ENCODE measurements around the gene TIGD1. TPM values are rescaled to one million over a fixed set of nuclear protein-coding genes. Genes with fewer than 3 reads are reported as not detected.

Gene TIGD1
- total RNA-seq, 1 donor from 2014 or later, result 3.9 TPM

DNA sequence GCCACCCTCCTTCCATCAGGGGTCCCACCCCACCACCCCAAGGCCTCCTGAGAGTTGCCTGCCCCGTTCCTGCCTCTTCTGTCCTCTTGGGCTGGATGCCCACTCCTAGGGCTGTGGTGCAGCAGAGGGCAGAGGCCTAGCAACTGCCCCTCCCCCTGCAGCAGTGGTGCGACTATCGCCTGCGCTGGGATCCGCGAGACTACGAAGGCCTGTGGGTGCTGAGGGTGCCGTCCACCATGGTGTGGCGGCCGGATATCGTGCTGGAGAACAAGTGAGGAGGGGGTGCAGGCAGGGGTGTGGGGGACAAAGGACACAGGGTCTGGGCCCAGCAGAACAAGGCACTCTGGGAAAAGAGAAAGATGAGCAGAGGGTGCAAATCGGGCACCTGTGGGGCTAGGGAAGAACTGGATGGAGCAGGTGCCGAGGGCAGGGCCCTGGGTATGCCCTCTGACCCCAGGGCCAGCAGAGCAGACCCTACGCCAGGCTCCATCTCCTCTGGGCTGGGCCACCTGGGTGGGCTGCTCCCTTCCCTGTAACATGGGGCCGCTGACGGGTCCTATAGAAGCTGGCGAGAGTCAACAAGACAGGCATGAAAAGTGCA, 9.8 kb downstream of the TIGD1 start:
- H3K9me3 ChIP-seq, result no peaks in the 10 kb centered on the region
- DNase-seq (peak; percentile 49), ATAC-seq (no peak)
- no peaks in the 10 kb centered on the region for H3K36me3 ChIP-seq
- H3K27me3 ChIP-seq, result peaks cover 5% of the 10 kb centered on the region
- H3K4me3 ChIP-seq, result no peak overlapping the region
- H3K4me1 ChIP-seq, result no peaks in the 10 kb centered on the region
- TF ChIP-seq, protein P1, sequence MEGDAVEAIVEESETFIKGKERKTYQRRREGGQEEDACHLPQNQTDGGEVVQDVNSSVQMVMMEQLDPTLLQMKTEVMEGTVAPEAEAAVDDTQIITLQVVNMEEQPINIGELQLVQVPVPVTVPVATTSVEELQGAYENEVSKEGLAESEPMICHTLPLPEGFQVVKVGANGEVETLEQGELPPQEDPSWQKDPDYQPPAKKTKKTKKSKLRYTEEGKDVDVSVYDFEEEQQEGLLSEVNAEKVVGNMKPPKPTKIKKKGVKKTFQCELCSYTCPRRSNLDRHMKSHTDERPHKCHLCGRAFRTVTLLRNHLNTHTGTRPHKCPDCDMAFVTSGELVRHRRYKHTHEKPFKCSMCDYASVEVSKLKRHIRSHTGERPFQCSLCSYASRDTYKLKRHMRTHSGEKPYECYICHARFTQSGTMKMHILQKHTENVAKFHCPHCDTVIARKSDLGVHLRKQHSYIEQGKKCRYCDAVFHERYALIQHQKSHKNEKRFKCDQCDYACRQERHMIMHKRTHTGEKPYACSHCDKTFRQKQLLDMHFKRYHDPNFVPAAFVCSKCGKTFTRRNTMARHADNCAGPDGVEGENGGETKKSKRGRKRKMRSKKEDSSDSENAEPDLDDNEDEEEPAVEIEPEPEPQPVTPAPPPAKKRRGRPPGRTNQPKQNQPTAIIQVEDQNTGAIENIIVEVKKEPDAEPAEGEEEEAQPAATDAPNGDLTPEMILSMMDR (IDR thresholded peaks at IDR 0.05), result no peak
- intact Hi-C loops (cut with DNase I), result no loop called here
- no peak overlapping the region for H3K27ac ChIP-seq

DNA sequence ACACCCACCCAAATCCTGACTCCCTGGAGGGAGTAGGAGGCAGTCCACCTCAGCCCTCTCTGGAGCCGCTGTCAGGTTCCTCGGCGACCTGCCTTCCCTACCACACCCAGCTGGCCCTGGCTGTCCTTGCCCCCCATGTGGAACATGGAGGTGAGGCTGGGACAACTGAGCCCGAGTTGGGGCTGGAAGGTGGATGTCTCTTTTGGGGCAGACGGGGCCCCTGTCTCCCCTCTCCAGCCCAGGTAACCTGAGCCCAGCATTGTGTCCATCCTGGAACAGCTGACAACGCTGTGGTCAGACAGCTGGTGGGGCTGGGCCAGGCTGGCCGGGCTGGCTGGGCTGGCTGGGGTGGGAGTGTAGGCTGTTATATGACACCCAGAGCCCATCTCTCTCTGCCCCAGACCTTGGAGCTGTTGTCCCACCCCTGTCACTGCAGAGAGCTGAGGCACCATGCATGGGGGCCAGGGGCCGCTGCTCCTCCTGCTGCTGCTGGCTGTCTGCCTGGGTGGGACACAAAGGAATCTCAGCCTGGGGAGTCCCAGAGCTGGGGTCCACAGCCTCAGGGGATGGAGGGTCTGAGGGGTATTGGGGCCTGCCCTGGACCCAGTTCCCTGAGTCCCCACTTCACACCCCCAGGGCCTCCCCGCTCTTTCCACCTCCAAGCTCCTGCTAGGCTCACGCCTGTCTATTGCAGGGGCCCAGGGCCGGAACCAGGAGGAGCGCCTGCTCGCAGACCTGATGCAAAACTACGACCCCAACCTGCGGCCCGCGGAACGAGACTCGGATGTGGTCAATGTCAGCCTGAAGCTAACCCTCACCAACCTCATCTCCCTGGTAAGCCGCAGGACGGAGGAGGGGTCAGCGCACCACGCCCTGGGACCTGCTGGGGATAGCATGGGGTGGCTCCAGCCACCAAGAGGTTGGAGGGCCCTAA, 10.8 kb downstream of the TIGD1 start, which contains the start of gene CHRNG:
TSS of gene CHRNG (plus strand) at position 395 of the 934 bp plus-strand sequence. CDS start at position 451, 56 bp downstream.
- Histone ChIP-seq H3K27me3 (peaks cover 5% of the 10 kb centered on the region), H3K9me3 (no peaks in the 10 kb centered on the region), H3K36me3 (no peaks in the 10 kb centered on the region), H3K4me1 (no peaks in the 10 kb centered on the region), H3K27ac (no peak within 1 kb of the TSS), H3K4me3 (no peak within 1 kb of the TSS)
- DNase-seq (peak; percentile 59), ATAC-seq (no peak)
- TF ChIP-seq, protein P1 (IDR thresholded peaks at IDR 0.05), result no peak
- intact Hi-C loops (cut with DNase I), result no loop called here

DNA sequence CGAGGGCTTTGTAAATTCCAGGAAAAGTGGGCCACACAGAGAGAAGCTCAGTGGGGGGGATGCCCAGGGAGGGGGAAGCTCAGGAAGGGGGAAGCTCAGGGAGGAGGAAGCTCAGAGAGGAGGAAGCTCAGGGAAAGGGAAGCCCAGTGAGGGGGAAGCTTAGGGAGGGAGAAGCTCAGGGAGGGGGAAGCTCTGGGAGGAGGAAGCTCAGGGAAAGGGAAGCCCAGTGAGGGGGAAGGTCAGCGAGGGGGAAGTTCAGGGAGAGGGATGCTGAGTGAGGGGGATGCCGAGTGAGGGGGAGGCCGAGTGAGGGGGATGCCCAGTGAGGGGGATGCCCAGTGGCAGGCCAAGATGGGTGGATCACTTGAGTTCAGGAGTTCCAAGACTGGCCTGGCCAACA, 11.7 kb downstream of the TIGD1 start:
- peak; percentile 60 for DNase-seq
- no peak overlapping the region for H3K27ac ChIP-seq
- H3K27me3 ChIP-seq, result peaks cover 5% of the 10 kb centered on the region
- intact Hi-C loops (cut with DNase I), result no loop called here
- no peaks in the 10 kb centered on the region for H3K4me1 ChIP-seq
- no peaks in the 10 kb centered on the region for H3K9me3 ChIP-seq
- TF ChIP-seq, protein P1 (IDR thresholded peaks at IDR 0.05), result no peak
- no peak overlapping the region for H3K4me3 ChIP-seq
- peak; percentile 72 for ATAC-seq
- H3K36me3 ChIP-seq, result no peaks in the 10 kb centered on the region

DNA sequence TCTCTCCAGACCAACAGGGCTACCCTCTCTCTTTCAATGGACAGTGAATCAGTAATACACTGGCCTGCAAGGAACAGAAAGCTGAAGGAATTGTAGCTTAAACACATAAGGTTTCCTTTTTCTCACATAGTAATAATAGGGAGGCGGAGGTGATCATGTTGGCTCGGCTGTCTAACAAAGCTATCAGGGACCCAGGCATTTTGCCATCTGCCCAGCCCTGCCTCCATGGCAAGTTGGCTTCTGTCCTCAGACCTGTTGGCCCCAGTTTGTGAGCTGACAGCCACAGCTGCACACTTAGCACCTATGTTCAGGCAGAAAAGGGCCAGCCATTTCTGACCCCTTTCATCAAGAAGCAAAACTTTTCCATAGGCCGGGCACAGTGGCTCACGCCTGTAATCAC, 12.9 kb downstream of the TIGD1 start:
- peak; percentile 23 for DNase-seq
- intact Hi-C loops (cut with DNase I), result no loop called here

DNA sequence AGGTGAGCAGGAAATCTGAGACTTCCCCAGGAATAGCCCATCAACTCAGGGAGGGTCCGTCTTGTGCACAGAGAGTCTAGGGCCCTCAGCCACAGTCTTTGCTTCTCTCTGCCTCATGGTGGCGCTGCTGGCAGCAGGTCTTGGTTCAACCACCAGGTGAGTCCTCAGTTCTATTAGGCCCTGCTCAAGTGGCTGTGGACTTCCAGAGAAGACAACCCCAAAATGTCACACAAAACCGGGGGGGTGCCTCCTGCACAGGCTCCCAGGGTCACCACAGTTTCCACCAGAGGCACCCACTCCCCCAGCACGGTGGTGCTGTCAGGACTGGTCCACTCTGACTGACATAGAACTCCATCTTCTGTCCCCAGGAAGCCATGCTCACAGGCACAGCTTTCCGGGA, 13.3 kb downstream of the TIGD1 start:
- Histone ChIP-seq H3K4me3 (no peak overlapping the region), H3K4me1 (no peaks in the 10 kb centered on the region), H3K36me3 (no peaks in the 10 kb centered on the region), H3K27me3 (peaks cover 5% of the 10 kb centered on the region), H3K9me3 (no peaks in the 10 kb centered on the region), H3K27ac (no peak overlapping the region)
- ATAC-seq, result peak; percentile 54
- peak; percentile 68 for DNase-seq
- TF ChIP-seq, protein P1 (IDR thresholded peaks at IDR 0.05), result peak; percentile 28
- intact Hi-C loops (cut with DNase I), result no loop called here

More for the DNA sequence above, 12.9 kb downstream of the TIGD1 start:
- TF ChIP-seq, protein P1 (IDR thresholded peaks at IDR 0.05), result no peak
- peaks cover 5% of the 10 kb centered on the region for H3K27me3 ChIP-seq
- H3K9me3 ChIP-seq, result no peaks in the 10 kb centered on the region
- H3K36me3 ChIP-seq, result no peaks in the 10 kb centered on the region
- no peak overlapping the region for H3K27ac ChIP-seq
- no peak for ATAC-seq
- no peaks in the 10 kb centered on the region for H3K4me1 ChIP-seq
- H3K4me3 ChIP-seq, result no peak overlapping the region
